GM12878 (cell line): ENCODE data around the gene ARF3. TPM values are rescaled to one million over a fixed set of nuclear protein-coding genes. Genes with fewer than 3 reads are reported as not detected.

Experiments
- ATAC-seq: fragments of 200-7000 bp; cut with Tn5 transposase; 3 replicates; pipeline ENCODE4 v1.9.1; 2020; ENCODE audit warnings: mild to moderate bottlenecking, moderate library complexity
- BruUV-seq: library from RNA; stranded (reverse); fragments of 400-500 nt; replicated peaks from 2 replicates; lab custom pipeline; 2021; lab: Mats Ljungman, UMichigan
- CTCF ChIA-PET: fragments of 300-600 bp; sonication (Branson Sonifier 250); formaldehyde crosslinking; extraction: SDS; loops from one replicate; lab custom pipeline; 2021; ENCODE audit warnings: inconsistent platforms; lab: Yijun Ruan, JAX
- POLR2A ChIA-PET: fragments of 350-600 bp; formaldehyde crosslinking; extraction: SDS; loops from one replicate; lab custom pipeline; 2021; ENCODE audit warnings: inconsistent platforms; lab: Charles Lee
- RAD21 ChIA-PET: fragments of 300-600 bp; sonication (Branson Sonifier 250); formaldehyde crosslinking; loops from one replicate; lab custom pipeline; 2023; ENCODE audit warnings: antibody characterized with exemption; ENCODE audit not compliant: unreplicated experiment; lab: Charles Lee
- SMC1A ChIA-PET: fragments of 300-600 bp; sonication (Branson Sonifier 250); formaldehyde crosslinking; loops from one replicate; lab custom pipeline; 2023; ENCODE audit not compliant: unreplicated experiment, uncharacterized antibody; lab: Charles Lee
- DNase-seq: peaks from one replicate; pipeline ENCODE4 v3.0.0-alpha.2; 2011; ENCODE audit warnings: low read depth, low spot score
- FAIRE-seq: peaks from 3 replicates; lab custom pipeline; 2011; peaks lifted over from hg19 to GRCh38; lab: Jason Lieb, UNC
- H2AFZ ChIP-seq: 2 replicates; pipeline ENCODE4 v1.6.0; 2011; ENCODE audit warnings: low read depth, low read length, control low read depth; ENCODE audit not compliant: control insufficient read depth
- H3K27ac ChIP-seq: 2 replicates; pipeline ENCODE4 v1.5.1; 2011; ENCODE audit warnings: control low read depth; ENCODE audit not compliant: control insufficient read depth, insufficient read depth
- H3K27me3 ChIP-seq, 2 experiments: replicated peaks in 1 of 2; 2 replicates each; pipeline versions ENCODE4 v1.6.0 to v1.6.1; 2011; ENCODE audit warnings: low read length in 1 of 2; ENCODE audit not compliant: control insufficient read depth in 2 of 2, insufficient read depth in 2 of 2
- H3K36me3 ChIP-seq, 2 experiments: 2 replicates each; pipeline ENCODE4 v1.5.1; 2011; ENCODE audit warnings: low read length in 1 of 2; ENCODE audit not compliant: control insufficient read depth in 2 of 2, insufficient read depth in 2 of 2
- H3K4me1 ChIP-seq: 2 replicates; pipeline ENCODE4 v1.6.1; 2011; ENCODE audit warnings: mild to moderate bottlenecking, low read length, moderate library complexity, mixed read lengths; ENCODE audit not compliant: control insufficient read depth, insufficient read depth
- H3K4me2 ChIP-seq: 2 replicates; pipeline ENCODE4 v1.6.0; 2011; ENCODE audit warnings: control low read depth; ENCODE audit not compliant: control insufficient read depth, insufficient read depth
- H3K4me3 ChIP-seq: fragments of 200-600 bp; sonication (generic); 2 replicates; pipeline ENCODE4 v1.5.1; 2016
- H3K79me2 ChIP-seq: 2 replicates; pipeline ENCODE4 v1.6.0; 2011; ENCODE audit warnings: low read length; ENCODE audit not compliant: control insufficient read depth, insufficient read depth
- H3K9ac ChIP-seq: 2 replicates; pipeline ENCODE4 v1.8.0; 2011; ENCODE audit warnings: low read length, control low read depth, mixed read lengths; ENCODE audit not compliant: control insufficient read depth, insufficient read depth
- H3K9me3 ChIP-seq: replicated peaks from 3 replicates; pipeline ENCODE4 v1.5.1; 2011; ENCODE audit warnings: mild to moderate bottlenecking, low read length; ENCODE audit not compliant: control insufficient read depth, insufficient read depth
- H4K20me1 ChIP-seq: 2 replicates; pipeline ENCODE4 v1.6.0; 2011; ENCODE audit not compliant: control insufficient read depth, insufficient read depth
- BRCA1 ChIP-seq: IDR thresholded peaks from 2 replicates; pipeline ENCODE4 v1.6.1; 2011; ENCODE audit warnings: low read depth, low read length, improper control_type of control experiment
- E2F4 ChIP-seq: IDR thresholded peaks from 2 replicates; pipeline ENCODE4 v1.6.1; 2012; ENCODE audit warnings: low read depth, low read length, improper control_type of control experiment
- E4F1 ChIP-seq: fragments of 450-650 bp; IDR thresholded peaks from 2 replicates; pipeline ENCODE4 v1.6.1; 2018; ENCODE audit warnings: borderline replicate concordance, mild to moderate bottlenecking; ENCODE audit not compliant: partially characterized antibody
- HDGF ChIP-seq: fragments of 450-650 bp; IDR thresholded peaks from 2 replicates; pipeline ENCODE4 v1.6.1; 2016; ENCODE audit warnings: antibody characterized with exemption
- MLLT1 ChIP-seq: fragments of 450-650 bp; IDR thresholded peaks from 2 replicates; pipeline ENCODE4 v1.6.1; 2016; ENCODE audit warnings: mild to moderate bottlenecking
- PAX8 ChIP-seq: fragments of 450-650 bp; IDR thresholded peaks from 2 replicates; pipeline ENCODE4 v1.6.1; 2017; ENCODE audit warnings: mild to moderate bottlenecking, moderate library complexity
- PBX3 ChIP-seq: IDR thresholded peaks from 2 replicates; pipeline ENCODE4 v1.6.1; 2011; ENCODE audit warnings: mild to moderate bottlenecking, low read depth, low read length, moderate library complexity; ENCODE audit not compliant: insufficient replicate concordance
- PML ChIP-seq: IDR thresholded peaks from 2 replicates; pipeline ENCODE4 v1.6.1; 2012; ENCODE audit warnings: low read length, inconsistent platforms
- ZNF274 ChIP-seq: IDR thresholded peaks from one replicate; pipeline ENCODE4 v1.8.0; 2011; ENCODE audit not compliant: insufficient read length, insufficient read depth
- WGBS: methylation state at CpG from one replicate; pipeline ENCODE4 v1.1.6; 2016; ENCODE audit warnings: low lambda C conversion rate; ENCODE audit not compliant: insufficient replicate concordance, insufficient coverage; ENCODE audit errors: missing lambda C conversion rate; 5-methylcytosine and 5-hydroxymethylcytosine counted together
- in situ Hi-C: fragments of 300-500 bp; cut with MboI; formaldehyde crosslinking; loops from 9 replicates; pipeline ENCODE4 v1.14.3; 2018; ENCODE audit warnings: mixed read lengths
- intact Hi-C: fragments of 100-400 bp; cut with micrococcal nuclease; formaldehyde crosslinking; loops from one replicate; pipeline ENCODE4 v1.14.2; 2022; ENCODE audit not compliant: unreplicated experiment
- polyA plus RNA-seq, 11 experiments: library from polyadenylated mRNA; depleted of rRNA in 4 of 11; unstranded in 6 of 11; stranded (reverse) in 5 of 11; fragments of >200 nt; fragmentation: Nextera tagmentation in 4 of 11; fragmentation: Illumina TruSeq in 1 of 11; extraction: Ambion mirVana in 4 of 11; extraction: Trizol in 1 of 11; gene quantifications; 1 replicate in 1 of 11; 2 replicates in 10 of 11; pipeline versions ENCODE4 v1.2.1 to v1.2.3, GENCODE V29; 2011 to 2016; ENCODE audit warnings: inconsistent platforms in 2 of 11, missing spikeins in 2 of 11, low read depth in 1 of 11
- total RNA-seq, 4 experiments: library from RNA; depleted of rRNA in 3 of 4; stranded (reverse); fragments of >200 nt in 3 of 4; fragmentation: Illumina TruSeq in 1 of 4; extraction: Trizol in 1 of 4; gene quantifications; 2 replicates each; pipeline versions ENCODE4 v1.2.1 to v1.2.3, GENCODE V29; 2013 to 2021

Gene ARF3
- total and polyA plus RNA-seq, 10 of the 15 experiments (the other 5 are each of a cell fraction or from before 2014, with no cell fraction given) = 8.7 to 263 (median 74.4) TPM

GRCh38 chr12:48972952-48973483, 15.7 kb upstream of the ARF3 start:
- H3K79me2 ChIP-seq = no peaks in the 10 kb centered on the region
- peaks cover 19 to 30% of the 10 kb centered on the region in 2 experiments for H3K27me3 ChIP-seq
- in situ Hi-C loops (no loop called here), intact Hi-C loops (no loop called here)
- SMC1A ChIA-PET = interaction anchor here (1.3 to 1.6 kb wide), 2 partner anchors 15 to 16 kb away, joined by 4 read pairs; partner anchors contain the start of gene ARF3
- FAIRE-seq (no peak), ATAC-seq (no peak), DNase-seq (no peak)
- 0% methylated on average over 3 of the region's 3 CpGs for WGBS
- no peak overlapping the region for H2AFZ ChIP-seq
- H3K9me3 ChIP-seq = no peaks in the 10 kb centered on the region
- no peaks in the 10 kb centered on the region for H3K36me3 ChIP-seq
- TF ChIP-seq MLLT1 (no peak), ZNF274 (no peak), E2F4 (no peak), HDGF (no peak), PML (no peak), PBX3 (no peak), E4F1 (no peak), BRCA1 (no peak), PAX8 (no peak)
- no peak overlapping the region for H3K9ac ChIP-seq
- H3K4me3 ChIP-seq = no peak overlapping the region
- POLR2A ChIA-PET = no interaction called here
- no peak overlapping the region for H3K4me2 ChIP-seq
- no peaks in the 10 kb centered on the region for H4K20me1 ChIP-seq
- CTCF ChIA-PET = interaction anchor here (0.7 to 7.1 kb wide), 11 partner anchors 9 to 157 kb away, joined by 3 to 65 read pairs (median 4); partner anchors contain the start of gene ARF3
- H3K4me1 ChIP-seq = peaks cover 48% of the 10 kb centered on the region
- no TSS peak for BruUV-seq
- RAD21 ChIA-PET = interaction anchor here (1.3 to 2.4 kb wide), 3 partner anchors 15 to 120 kb away, joined by 4 to 10 read pairs (median 6); no protein-coding TSS in a partner anchor
- no peak overlapping the region for H3K27ac ChIP-seq
